Retinal pigment epithelial cell (primary cell): Measurements from ENCODE around the gene MBD3L4.

Source experiments
- DNase-seq: peaks from one replicate; pipeline ENCODE4 v3.0.0-alpha.2; 2010; ENCODE audit warnings: low read depth
- H3K4me3 ChIP-seq: 2 replicates; pipeline ENCODE4 v1.5.1; 2011; ENCODE audit warnings: mild to moderate bottlenecking, low read length, control low read depth, moderate library complexity
- TF ChIP-seq, protein P1 (sequence below): conservative IDR thresholded peaks from 2 replicates; pipeline ENCODE4 v1.5.1; 2011; ENCODE audit warnings: low read depth, low read length, control low read depth, inconsistent platforms

The MBD3L4 gene

GRCh38 chr19:7007859-7008258, 32.1 kb downstream of the MBD3L4 start:
- H3K4me3 ChIP-seq: no peak overlapping the region
- TF ChIP-seq, protein P1, sequence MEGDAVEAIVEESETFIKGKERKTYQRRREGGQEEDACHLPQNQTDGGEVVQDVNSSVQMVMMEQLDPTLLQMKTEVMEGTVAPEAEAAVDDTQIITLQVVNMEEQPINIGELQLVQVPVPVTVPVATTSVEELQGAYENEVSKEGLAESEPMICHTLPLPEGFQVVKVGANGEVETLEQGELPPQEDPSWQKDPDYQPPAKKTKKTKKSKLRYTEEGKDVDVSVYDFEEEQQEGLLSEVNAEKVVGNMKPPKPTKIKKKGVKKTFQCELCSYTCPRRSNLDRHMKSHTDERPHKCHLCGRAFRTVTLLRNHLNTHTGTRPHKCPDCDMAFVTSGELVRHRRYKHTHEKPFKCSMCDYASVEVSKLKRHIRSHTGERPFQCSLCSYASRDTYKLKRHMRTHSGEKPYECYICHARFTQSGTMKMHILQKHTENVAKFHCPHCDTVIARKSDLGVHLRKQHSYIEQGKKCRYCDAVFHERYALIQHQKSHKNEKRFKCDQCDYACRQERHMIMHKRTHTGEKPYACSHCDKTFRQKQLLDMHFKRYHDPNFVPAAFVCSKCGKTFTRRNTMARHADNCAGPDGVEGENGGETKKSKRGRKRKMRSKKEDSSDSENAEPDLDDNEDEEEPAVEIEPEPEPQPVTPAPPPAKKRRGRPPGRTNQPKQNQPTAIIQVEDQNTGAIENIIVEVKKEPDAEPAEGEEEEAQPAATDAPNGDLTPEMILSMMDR: no peak
- no peak for DNase-seq

DNA sequence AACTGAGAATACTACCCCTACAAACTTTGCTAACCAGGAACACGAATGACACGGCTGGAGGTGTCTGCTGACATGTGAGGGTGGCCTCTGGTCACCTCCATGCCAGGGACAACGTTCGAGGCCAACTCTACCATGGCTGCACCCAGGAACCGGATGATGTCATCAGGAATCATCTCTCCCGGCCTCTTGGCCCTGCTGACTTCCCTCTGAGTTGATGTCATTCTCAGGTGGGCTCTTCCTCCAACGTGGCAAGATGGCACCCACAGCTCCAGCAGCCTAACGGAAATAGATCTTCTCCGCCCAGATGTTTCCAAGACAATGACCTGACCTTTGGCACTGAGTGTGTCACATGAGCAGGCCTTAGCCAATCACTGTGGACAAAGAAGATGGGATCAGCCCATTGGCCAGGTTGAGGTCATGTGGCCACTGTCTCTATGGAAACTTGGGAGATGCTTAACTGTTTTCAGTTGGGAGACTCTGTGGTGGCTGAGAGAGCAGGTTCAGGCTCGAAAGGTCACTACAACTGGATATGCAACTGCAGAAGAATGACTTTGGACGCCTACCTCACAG, 33.8 kb downstream of the MBD3L4 start:
- DNase-seq: no peak
- no peak overlapping the region for H3K4me3 ChIP-seq
- TF ChIP-seq, protein P1: no peak

GRCh38 chr19:7004313-7004931, 35.6 kb downstream of the MBD3L4 start:
- TF ChIP-seq, protein P1: peak; percentile 77

DNA sequence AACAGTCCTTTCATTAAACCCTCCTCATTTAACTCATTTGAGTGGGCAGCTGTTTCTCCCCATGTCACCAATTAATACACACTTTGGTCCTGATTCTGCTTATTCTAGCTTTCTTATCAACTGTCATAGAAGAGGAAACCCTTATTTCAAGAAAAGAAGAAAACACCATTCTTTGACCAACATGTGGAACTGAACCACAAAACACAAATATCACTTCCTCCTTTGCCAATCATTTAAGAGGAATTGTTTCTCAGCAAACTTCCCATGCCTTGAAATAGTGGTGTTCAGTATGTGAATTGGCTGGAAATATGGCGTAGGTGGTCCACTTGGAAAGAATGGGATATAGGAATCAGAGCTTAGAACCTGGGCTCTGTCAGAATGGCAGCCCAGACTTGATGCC, 39.2 kb downstream of the MBD3L4 start:
- TF ChIP-seq, protein P1: no peak
- no peak for DNase-seq
- no peak overlapping the region for H3K4me3 ChIP-seq

More at GRCh38 chr19:7004313-7004931, 35.6 kb downstream of the MBD3L4 start:
- DNase-seq: peak; percentile 5
- no peak overlapping the region for H3K4me3 ChIP-seq

DNA sequence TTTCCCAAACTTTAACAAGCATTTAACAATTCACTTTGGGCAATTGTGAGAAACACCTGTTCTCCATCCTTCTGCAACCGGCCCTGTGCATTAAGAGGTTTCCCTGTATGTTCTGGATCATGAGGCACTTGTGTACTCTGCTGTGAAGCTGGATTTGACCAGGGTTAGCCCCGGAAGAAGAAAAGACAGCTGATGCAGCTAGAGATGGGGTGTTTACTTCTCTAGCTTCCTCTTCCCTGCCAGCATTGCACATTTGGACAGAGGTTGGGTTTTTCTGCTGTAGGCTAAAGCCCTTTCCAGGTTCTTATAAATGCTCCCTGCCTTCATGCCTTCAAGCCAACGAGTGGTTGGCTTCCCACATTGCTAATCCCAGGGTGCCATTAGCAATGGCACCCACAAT, 39.6 kb downstream of the MBD3L4 start:
- no peak overlapping the region for H3K4me3 ChIP-seq
- TF ChIP-seq, protein P1: no peak
- no peak for DNase-seq

DNA sequence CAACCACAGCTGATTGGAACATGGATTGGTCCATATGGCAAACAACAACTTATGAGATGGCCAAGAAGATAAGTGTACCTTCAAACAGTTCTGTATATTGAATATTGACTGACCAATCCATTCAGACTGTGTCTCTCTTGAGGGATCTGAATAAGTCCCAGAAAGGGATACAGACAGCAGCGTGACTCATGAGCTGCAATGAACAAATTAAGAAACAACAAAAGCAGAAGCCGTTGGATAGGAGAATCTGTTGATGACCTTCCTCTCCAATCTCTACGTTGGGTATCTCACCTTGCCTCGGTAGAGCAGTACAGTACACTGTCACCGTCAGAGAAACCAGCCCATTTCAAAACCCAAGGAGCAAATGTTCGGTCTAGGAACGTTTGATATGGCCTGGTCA, 40.0 kb downstream of the MBD3L4 start:
- TF ChIP-seq, protein P1: no peak
- no peak for DNase-seq
- no peak overlapping the region for H3K4me3 ChIP-seq

DNA sequence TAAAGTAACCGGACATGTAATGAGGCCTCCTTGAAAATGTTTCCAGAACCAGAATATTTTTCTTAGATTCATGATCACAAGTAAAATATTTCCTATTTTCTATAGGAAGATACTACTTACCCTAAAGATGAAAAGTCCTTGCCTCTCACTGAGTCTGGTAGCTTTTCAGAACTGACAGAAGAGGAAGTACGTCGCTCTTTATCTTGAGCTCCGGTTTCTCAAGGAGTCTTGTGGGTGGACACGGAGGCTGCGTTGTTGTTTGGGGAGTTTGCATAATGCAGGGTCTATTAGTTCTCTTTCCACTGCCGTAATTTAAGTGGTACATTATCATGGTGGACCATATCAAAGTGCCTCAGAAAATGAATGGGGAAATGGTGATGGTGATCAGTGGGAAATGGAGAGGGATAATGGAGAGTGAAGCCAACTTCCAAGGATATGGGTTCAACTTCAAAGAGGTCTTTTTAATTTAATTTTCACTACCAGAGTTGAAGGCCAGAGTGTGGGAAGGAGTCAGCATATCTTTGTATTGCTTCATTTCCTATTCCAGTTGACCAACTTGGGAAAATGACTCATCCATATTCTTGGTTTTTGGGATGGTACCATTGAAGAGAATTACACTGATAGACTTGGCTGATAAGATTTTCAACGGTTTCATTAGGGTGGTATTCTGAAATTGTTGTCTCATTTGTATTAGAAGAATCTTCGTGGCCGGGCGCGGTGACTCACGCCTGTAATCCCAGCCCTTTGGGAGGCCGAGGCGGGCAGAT, 42.1 kb downstream of the MBD3L4 start:
- TF ChIP-seq, protein P1: no peak
- no peak for DNase-seq
- no peak overlapping the region for H3K4me3 ChIP-seq
